ENCODE measurements around the gene KRT39. TPM values are rescaled to one million over a fixed set of nuclear protein-coding genes. Genes with fewer than 3 reads are reported as not detected.

The KRT39 gene
- total and polyA plus RNA-seq, 10 of the 15 experiments (the other 5 are each of a cell fraction or from before 2014, with no cell fraction given): not detected

GRCh38 chr17:40962059-40962561, 4.6 kb downstream of the KRT39 start:
- Histone ChIP-seq H3K4me2 (ENCODE audit: control insufficient read depth, insufficient read depth) (no peak overlapping the region), H3K4me3 (no peak overlapping the region), H4K20me1 (ENCODE audit: control insufficient read depth, insufficient read depth) (no peaks in the 10 kb centered on the region), H2AFZ (ENCODE audit: control insufficient read depth, low read depth, low read length) (no peak overlapping the region), H3K4me1 (ENCODE audit: control insufficient read depth, insufficient read depth, low read length) (no peaks in the 10 kb centered on the region), H3K9me3 (replicated peaks; ENCODE audit: control insufficient read depth, insufficient read depth, low read length) (no peaks in the 10 kb centered on the region; the same call in 2 of the 3 replicates), H3K27me3 (replicated peaks in 1 of 2; ENCODE audit: control insufficient read depth in 2 of 2, insufficient read depth in 2 of 2, low read length in 1 of 2) (no peaks in the 10 kb centered on the region), H3K27ac (ENCODE audit: control insufficient read depth, insufficient read depth) (no peak overlapping the region), H3K9ac (ENCODE audit: control insufficient read depth, insufficient read depth, low read length) (no peak overlapping the region), H3K79me2 (ENCODE audit: control insufficient read depth, insufficient read depth, low read length) (no peaks in the 10 kb centered on the region), H3K36me3 (ENCODE audit: control insufficient read depth in 2 of 2, insufficient read depth in 2 of 2, low read length in 1 of 2) (no peaks in the 10 kb centered on the region)
- no TSS peak for BruUV-seq (replicated peaks)
- intact Hi-C loops (cut with micrococcal nuclease; ENCODE audit: unreplicated experiment): no loop called here
- TF ChIP-seq SMARCA5 (IDR thresholded peaks at IDR 0.05): no peak
- no peak for TF ChIP-seq ZNF207 (IDR thresholded peaks at IDR 0.05; ENCODE audit: borderline replicate concordance)
- RAD21 ChIA-PET (ENCODE audit: unreplicated experiment): no interaction called here
- SMC1A ChIA-PET (ENCODE audit: uncharacterized antibody, unreplicated experiment): no interaction called here
- DNase-seq (ENCODE audit: low read depth, low spot score) (no peak), FAIRE-seq (no peak), ATAC-seq (no peak)
- in situ Hi-C loops (cut with MboI): no loop called here
- POLR2A ChIA-PET: no interaction called here
- WGBS (ENCODE audit: insufficient coverage, insufficient replicate concordance, low lambda C conversion rate, missing lambda C conversion rate): 18% methylated on average over 4 of the region's 4 CpGs
- CTCF ChIA-PET: interaction anchor here (0.5 to 1.1 kb wide), 4 partner anchors 10 to 743 kb away, joined by 3 to 4 read pairs (median 3); no protein-coding TSS in a partner anchor

- TF ChIP-seq PAX8 (IDR thresholded peaks at IDR 0.05): no peak
- H3K4me1 ChIP-seq (ENCODE audit: control insufficient read depth, insufficient read depth, low read length): no peaks in the 10 kb centered on the region
- H2AFZ ChIP-seq (ENCODE audit: control insufficient read depth, low read depth, low read length): no peak overlapping the region
- H3K27me3 ChIP-seq (replicated peaks in 1 of 2; ENCODE audit: control insufficient read depth in 2 of 2, insufficient read depth in 2 of 2, low read length in 1 of 2): no peaks in the 10 kb centered on the region
- no peak for ATAC-seq
- in situ Hi-C loops (cut with MboI) (no loop called here), intact Hi-C loops (cut with micrococcal nuclease; ENCODE audit: unreplicated experiment) (no loop called here)
- H3K36me3 ChIP-seq (ENCODE audit: control insufficient read depth in 2 of 2, insufficient read depth in 2 of 2, low read length in 1 of 2): no peaks in the 10 kb centered on the region
- 0% methylated on average over 1 of the region's 1 CpG for WGBS (ENCODE audit: insufficient coverage, insufficient replicate concordance, low lambda C conversion rate, missing lambda C conversion rate)
- H3K9me3 ChIP-seq (replicated peaks; ENCODE audit: control insufficient read depth, insufficient read depth, low read length): no peaks in the 10 kb centered on the region; the same call in 2 of the 3 replicates
- FAIRE-seq: no peak
- H3K4me3 ChIP-seq: no peak overlapping the region
- H3K4me2 ChIP-seq (ENCODE audit: control insufficient read depth, insufficient read depth): no peak overlapping the region
- no peak for DNase-seq (ENCODE audit: low read depth, low spot score)
- ChIA-PET RAD21 (ENCODE audit: unreplicated experiment) (no interaction called here), POLR2A (no interaction called here), SMC1A (ENCODE audit: uncharacterized antibody, unreplicated experiment) (no interaction called here), CTCF (interaction anchor here (0.6 to 1.1 kb wide), 3 partner anchors 9 to 744 kb away, joined by 3 read pairs; no protein-coding TSS in a partner anchor)
- no peak overlapping the region for H3K27ac ChIP-seq (ENCODE audit: control insufficient read depth, insufficient read depth)
- H3K9ac ChIP-seq (ENCODE audit: control insufficient read depth, insufficient read depth, low read length): no peak overlapping the region
- H4K20me1 ChIP-seq (ENCODE audit: control insufficient read depth, insufficient read depth): no peaks in the 10 kb centered on the region
- H3K79me2 ChIP-seq (ENCODE audit: control insufficient read depth, insufficient read depth, low read length): no peaks in the 10 kb centered on the region
- no TSS peak for BruUV-seq (replicated peaks)
Measured at GRCh38 chr17:40961591-40961990, 5.2 kb downstream of the KRT39 start.

Measured in GM12878 (cell line).